ENCODE data around the gene EIF2B5.
"Not testable (repeated sequence)": the region's sequence is repeated elsewhere in the genome, so short reads cannot be mapped to it uniquely, and the experiment has no call there.

DNA sequence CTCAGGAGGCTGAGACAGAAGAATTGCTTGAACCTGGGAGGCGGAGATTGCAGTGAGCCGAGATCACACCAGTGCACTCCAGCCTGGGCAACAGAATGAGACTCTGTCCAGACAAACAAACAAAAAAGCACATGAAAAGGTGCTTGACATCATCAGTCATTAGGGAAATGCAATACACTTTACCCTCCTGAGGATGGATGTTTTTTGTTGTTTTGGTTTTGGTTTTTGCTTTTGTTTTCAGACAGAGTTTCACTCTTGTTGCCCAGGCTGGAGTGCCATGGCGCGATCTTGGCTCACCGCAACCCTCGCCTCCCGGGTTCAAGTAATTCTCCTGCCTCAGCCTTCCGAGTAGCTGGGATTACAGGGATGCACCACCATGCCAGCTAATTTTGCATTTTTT is 14.1 kb upstream of the EIF2B5 start:
- TF ChIP-seq, protein P1, sequence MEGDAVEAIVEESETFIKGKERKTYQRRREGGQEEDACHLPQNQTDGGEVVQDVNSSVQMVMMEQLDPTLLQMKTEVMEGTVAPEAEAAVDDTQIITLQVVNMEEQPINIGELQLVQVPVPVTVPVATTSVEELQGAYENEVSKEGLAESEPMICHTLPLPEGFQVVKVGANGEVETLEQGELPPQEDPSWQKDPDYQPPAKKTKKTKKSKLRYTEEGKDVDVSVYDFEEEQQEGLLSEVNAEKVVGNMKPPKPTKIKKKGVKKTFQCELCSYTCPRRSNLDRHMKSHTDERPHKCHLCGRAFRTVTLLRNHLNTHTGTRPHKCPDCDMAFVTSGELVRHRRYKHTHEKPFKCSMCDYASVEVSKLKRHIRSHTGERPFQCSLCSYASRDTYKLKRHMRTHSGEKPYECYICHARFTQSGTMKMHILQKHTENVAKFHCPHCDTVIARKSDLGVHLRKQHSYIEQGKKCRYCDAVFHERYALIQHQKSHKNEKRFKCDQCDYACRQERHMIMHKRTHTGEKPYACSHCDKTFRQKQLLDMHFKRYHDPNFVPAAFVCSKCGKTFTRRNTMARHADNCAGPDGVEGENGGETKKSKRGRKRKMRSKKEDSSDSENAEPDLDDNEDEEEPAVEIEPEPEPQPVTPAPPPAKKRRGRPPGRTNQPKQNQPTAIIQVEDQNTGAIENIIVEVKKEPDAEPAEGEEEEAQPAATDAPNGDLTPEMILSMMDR (optimal IDR thresholded peaks at IDR 0.05 in 1 of 3, IDR thresholded peaks at IDR 0.05 in 1 of 3, conservative IDR thresholded peaks at IDR 0.05 in 1 of 3; ENCODE audit: extremely low read depth in 1 of 3, insufficient read depth in 2 of 3, low read length in 3 of 3): not testable (repeated sequence)
- not testable (repeated sequence) for TF ChIP-seq EZH2 (IDR thresholded peaks at IDR 0.05; ENCODE audit: low read length)
